SU-DHL-6 (cell line): Measurements from ENCODE around the gene CREG2.

Experiments used
- H2AFZ ChIP-seq: fragments of 200-600 bp; sonication (generic); 2 replicates; pipeline ENCODE4 v1.6.1; 2014; ENCODE audit warnings: low read depth, mild to moderate bottlenecking, moderate library complexity, mixed read lengths, antibody characterized with exemption, low read length; ENCODE audit not compliant: severe bottlenecking
- H3F3A ChIP-seq: fragments of 200-600 bp; shearing (Covaris generic); 2 replicates; pipeline ENCODE4 v1.6.0; 2016; ENCODE audit warnings: antibody characterized with exemption, mild to moderate bottlenecking; ENCODE audit not compliant: insufficient read depth
- H3K27ac ChIP-seq: fragments of 200-600 bp; sonication (generic); 2 replicates; pipeline ENCODE4 v1.5.1; 2016; ENCODE audit warnings: low read depth, mild to moderate bottlenecking, low read length, moderate library complexity, mixed read lengths
- H3K27me3 ChIP-seq: fragments of 200-600 bp; sonication (generic), shearing (Covaris generic); 2 replicates; pipeline ENCODE4 v1.6.0; 2014; ENCODE audit warnings: mild to moderate bottlenecking, low read length
- H3K36me3 ChIP-seq: fragments of 200-600 bp; sonication (generic); 2 replicates; pipeline ENCODE4 v1.6.1; 2014; ENCODE audit warnings: mild to moderate bottlenecking, low read length, mixed read lengths
- H3K4me2 ChIP-seq: fragments of 300-600, 200-600 bp; shearing (Covaris generic), sonication (generic); 2 replicates; pipeline ENCODE4 v1.6.0; 2014; ENCODE audit warnings: low read length, low read depth, mild to moderate bottlenecking; ENCODE audit not compliant: poor library complexity, severe bottlenecking
- H3K4me3 ChIP-seq: fragments of 200-600 bp; sonication (generic); 2 replicates; pipeline ENCODE4 v1.5.1; 2014; ENCODE audit warnings: antibody characterized with exemption, low read length, mild to moderate bottlenecking, mixed read lengths; ENCODE audit not compliant: insufficient read depth, poor library complexity, severe bottlenecking
- H3K79me2 ChIP-seq: fragments of 200-600 bp; sonication (generic); 2 replicates; pipeline ENCODE4 v1.6.1; 2014; ENCODE audit warnings: mild to moderate bottlenecking, low read length, moderate library complexity; ENCODE audit not compliant: insufficient read depth
- H3K9ac ChIP-seq: fragments of 200-600 bp; sonication (generic); 2 replicates; pipeline ENCODE4 v1.7.0; 2014; ENCODE audit warnings: mild to moderate bottlenecking, low read length
- H3K9me2 ChIP-seq: fragments of 200-600 bp; sonication (generic); replicated peaks from 2 replicates; pipeline ENCODE4 v1.6.1; 2014; ENCODE audit warnings: low read length; ENCODE audit not compliant: insufficient read depth
- H3K9me3 ChIP-seq: fragments of 200-600 bp; sonication (generic); 2 replicates; pipeline ENCODE4 v1.6.1; 2014; ENCODE audit warnings: low read length, mixed read lengths; ENCODE audit not compliant: insufficient read depth
- H4K20me1 ChIP-seq: fragments of 200-600 bp; sonication (generic); 2 replicates; pipeline ENCODE4 v1.6.1; 2014; ENCODE audit warnings: low read depth, mild to moderate bottlenecking, antibody characterized with exemption, low read length, moderate library complexity, mixed read lengths
- EZH2phosphoT487 ChIP-seq: fragments of 200-600 bp; sonication (generic), shearing (Covaris generic); conservative IDR thresholded peaks from 2 replicates; pipeline ENCODE4 v1.6.1; 2018; ENCODE audit warnings: mild to moderate bottlenecking, antibody characterized with exemption, low read length, moderate library complexity, mixed read lengths
- TF ChIP-seq, protein P1 (sequence below): fragments of 200-600 bp; sonication (generic); IDR thresholded peaks from one replicate; pipeline ENCODE4 v1.5.1; 2017; ENCODE audit warnings: antibody characterized with exemption, mild to moderate bottlenecking, low read length, moderate library complexity; ENCODE audit not compliant: insufficient read depth, poor library complexity, severe bottlenecking

The CREG2 gene

GRCh38 chr2:101341421-101341820, 45.9 kb downstream of the CREG2 start:
- Histone ChIP-seq H3K27ac (no peak overlapping the region), H4K20me1 (no peaks in the 10 kb centered on the region), H3K9me3 (no peaks in the 10 kb centered on the region), H3K27me3 (no peaks in the 10 kb centered on the region), H3K9me2 (no peaks in the 10 kb centered on the region), H3K79me2 (no peaks in the 10 kb centered on the region), H2AFZ (no peak overlapping the region), H3K9ac (no peak overlapping the region), H3K4me3 (no peak overlapping the region), H3F3A (no peaks in the 10 kb centered on the region), H3K4me2 (no peak overlapping the region), H3K36me3 (no peaks in the 10 kb centered on the region)
- TF ChIP-seq EZH2phosphoT487, result no peak
- TF ChIP-seq, protein P1, sequence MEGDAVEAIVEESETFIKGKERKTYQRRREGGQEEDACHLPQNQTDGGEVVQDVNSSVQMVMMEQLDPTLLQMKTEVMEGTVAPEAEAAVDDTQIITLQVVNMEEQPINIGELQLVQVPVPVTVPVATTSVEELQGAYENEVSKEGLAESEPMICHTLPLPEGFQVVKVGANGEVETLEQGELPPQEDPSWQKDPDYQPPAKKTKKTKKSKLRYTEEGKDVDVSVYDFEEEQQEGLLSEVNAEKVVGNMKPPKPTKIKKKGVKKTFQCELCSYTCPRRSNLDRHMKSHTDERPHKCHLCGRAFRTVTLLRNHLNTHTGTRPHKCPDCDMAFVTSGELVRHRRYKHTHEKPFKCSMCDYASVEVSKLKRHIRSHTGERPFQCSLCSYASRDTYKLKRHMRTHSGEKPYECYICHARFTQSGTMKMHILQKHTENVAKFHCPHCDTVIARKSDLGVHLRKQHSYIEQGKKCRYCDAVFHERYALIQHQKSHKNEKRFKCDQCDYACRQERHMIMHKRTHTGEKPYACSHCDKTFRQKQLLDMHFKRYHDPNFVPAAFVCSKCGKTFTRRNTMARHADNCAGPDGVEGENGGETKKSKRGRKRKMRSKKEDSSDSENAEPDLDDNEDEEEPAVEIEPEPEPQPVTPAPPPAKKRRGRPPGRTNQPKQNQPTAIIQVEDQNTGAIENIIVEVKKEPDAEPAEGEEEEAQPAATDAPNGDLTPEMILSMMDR, result no peak

DNA sequence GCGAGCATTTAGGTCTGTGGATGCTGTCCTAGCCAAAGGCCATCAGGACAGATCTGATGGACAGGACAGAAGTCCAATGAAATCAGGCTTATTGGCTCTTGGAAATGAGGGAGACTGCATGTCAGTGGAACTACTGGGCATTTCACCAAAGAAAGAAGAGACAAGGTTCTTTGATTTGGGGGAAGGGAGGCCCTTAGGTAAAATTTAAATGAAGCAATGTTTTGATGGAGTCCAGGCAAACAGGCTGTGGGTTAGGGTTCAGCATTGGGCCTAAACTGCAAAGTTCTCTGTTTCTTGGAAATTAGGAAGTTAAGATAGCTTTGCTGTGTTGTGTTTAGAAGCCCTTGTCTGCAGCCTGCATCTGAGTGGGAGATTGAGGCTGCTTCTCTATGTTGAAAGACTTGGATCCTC, 47.2 kb downstream of the CREG2 start:
- Histone ChIP-seq H3K9ac (no peak overlapping the region), H4K20me1 (no peaks in the 10 kb centered on the region), H3K36me3 (no peaks in the 10 kb centered on the region), H3K27ac (no peak overlapping the region), H3K4me2 (no peak overlapping the region), H3K9me2 (no peaks in the 10 kb centered on the region), H3K79me2 (no peaks in the 10 kb centered on the region), H3F3A (no peaks in the 10 kb centered on the region), H3K4me3 (no peak overlapping the region), H3K27me3 (no peaks in the 10 kb centered on the region), H2AFZ (no peak overlapping the region), H3K9me3 (no peaks in the 10 kb centered on the region)
- no peak for TF ChIP-seq EZH2phosphoT487
- TF ChIP-seq, protein P1, result no peak

DNA sequence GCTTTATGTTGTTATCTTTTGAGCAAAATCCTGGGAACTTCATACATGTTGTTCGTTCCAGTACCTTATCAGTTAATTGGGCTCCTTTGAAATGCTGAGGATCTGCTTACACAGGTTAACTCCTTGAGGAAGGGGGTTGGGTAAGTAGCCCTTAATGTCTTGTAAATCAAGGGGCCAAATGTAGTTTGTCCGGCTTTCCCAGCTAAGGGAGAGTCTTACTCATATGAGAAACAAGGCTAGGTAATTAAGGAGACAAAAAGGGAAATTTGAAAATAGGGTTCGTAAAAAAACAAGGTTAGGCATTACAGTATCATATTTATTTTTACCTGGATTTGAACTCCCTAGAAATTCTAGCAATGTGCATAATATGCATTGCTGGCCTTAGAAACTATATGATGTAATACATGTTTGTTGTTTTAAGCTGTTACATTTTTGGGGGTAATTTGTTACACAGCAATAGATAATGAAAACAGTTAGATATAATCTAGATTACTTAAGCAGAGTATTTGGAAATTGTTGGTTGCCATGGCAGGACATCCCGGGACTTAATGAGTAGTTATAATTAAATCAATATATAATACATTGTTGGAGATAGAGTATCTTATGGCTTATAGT, 47.9 kb downstream of the CREG2 start:
- no peak overlapping the region for H3K4me3 ChIP-seq

More for the DNA sequence above, 47.9 kb downstream of the CREG2 start:
- Histone ChIP-seq H3K9me2 (no peaks in the 10 kb centered on the region), H3K9ac (no peak overlapping the region), H3K9me3 (no peaks in the 10 kb centered on the region), H3K79me2 (no peaks in the 10 kb centered on the region), H2AFZ (no peak overlapping the region), H3K27ac (no peak overlapping the region), H4K20me1 (no peaks in the 10 kb centered on the region), H3F3A (no peaks in the 10 kb centered on the region), H3K36me3 (no peaks in the 10 kb centered on the region), H3K4me2 (no peak overlapping the region), H3K27me3 (no peaks in the 10 kb centered on the region)
- TF ChIP-seq EZH2phosphoT487, result no peak
- TF ChIP-seq, protein P1, result no peak
